HCT116 (cell line): ENCODE results near the gene LRRFIP1. TPM values are rescaled to one million over a fixed set of nuclear protein-coding genes. Genes with fewer than 3 reads are reported as not detected.

ENCODE experiments used
- ATAC-seq: fragments of 200-7000 bp; cut with Tn5 transposase; 2 replicates; pipeline ENCODE4 v1.9.1; 2020; ENCODE audit warnings: mild to moderate bottlenecking, moderate library complexity
- BruUV-seq: library from RNA; stranded (reverse); fragments of 400-500 nt; replicated peaks from 2 replicates; lab custom pipeline; 2021; lab: Mats Ljungman, UMichigan
- CTCF ChIA-PET: fragments of 300-600 bp; sonication (Branson Sonifier 250); formaldehyde crosslinking; loops from one replicate; lab custom pipeline; 2021; ENCODE audit warnings: antibody characterized with exemption; lab: Charles Lee
- POLR2A ChIA-PET: fragments of 300-600, 350-600 bp; sonication (Branson Sonifier 250); formaldehyde crosslinking; loops from one replicate; lab custom pipeline; 2021; ENCODE audit warnings: antibody characterized with exemption; lab: Charles Lee
- RAD21 ChIA-PET, 2 experiments: fragments of 300-600 bp; sonication (Branson Sonifier 250); formaldehyde crosslinking; loops; one replicate each; lab custom pipeline; 2023; ENCODE audit warnings: low total read pairs in 2 of 2; ENCODE audit not compliant: uncharacterized antibody in 2 of 2, unreplicated experiment in 2 of 2, low non-redundant PET in 1 of 2; lab: Charles Lee
- DNase-seq: peaks from one replicate; pipeline ENCODE4 v3.0.0-alpha.2; 2010; ENCODE audit warnings: low read depth, low spot score
- H2AFZ ChIP-seq: fragments of 200-600 bp; shearing (Covaris generic), sonication (generic); 2 replicates; pipeline ENCODE4 v1.6.1; 2017; ENCODE audit warnings: low read depth, mixed run types, mixed read lengths, antibody characterized with exemption, low read length; ENCODE audit not compliant: poor library complexity, severe bottlenecking
- H3K27ac ChIP-seq: 2 replicates; pipeline ENCODE4 v1.5.1; 2012; ENCODE audit warnings: low read depth, low read length
- H3K27me3 ChIP-seq: fragments of 200-600 bp; sonication (generic); 2 replicates; pipeline ENCODE4 v1.6.1; 2016; ENCODE audit warnings: mixed run types, low read length, mixed read lengths; ENCODE audit not compliant: insufficient read depth
- H3K36me3 ChIP-seq, 2 experiments: fragments of 200-500 bp in 1 of 2; fragments of 200-600 bp in 1 of 2; sonication (Bioruptor generic) in 1 of 2; sonication (generic) in 1 of 2; 2 replicates each; pipeline versions ENCODE4 v1.5.1 to v1.6.1; 2014 to 2016; ENCODE audit warnings: low read length in 2 of 2, inconsistent platforms in 1 of 2, mixed read lengths in 1 of 2, mixed run types in 1 of 2; ENCODE audit not compliant: insufficient read depth in 2 of 2, control insufficient read depth in 1 of 2
- H3K4me1 ChIP-seq, 2 experiments: fragments of 200-600 bp in 1 of 2; sonication (generic) in 1 of 2; 2 replicates each; pipeline versions ENCODE4 v1.5.1 to v1.6.1; 2012 to 2017; ENCODE audit warnings: low read length in 2 of 2, inconsistent platforms in 1 of 2, mild to moderate bottlenecking in 1 of 2, mixed read lengths in 1 of 2, mixed run types in 1 of 2, moderate library complexity in 1 of 2; ENCODE audit not compliant: insufficient read depth in 2 of 2, control insufficient read depth in 1 of 2
- H3K4me2 ChIP-seq: fragments of 200-600 bp; sonication (generic); 2 replicates; pipeline ENCODE4 v1.6.1; 2017; ENCODE audit warnings: mixed run types, low read length, mixed read lengths
- H3K4me3 ChIP-seq, 2 experiments: fragments of 200-600 bp in 1 of 2; sonication (generic) in 1 of 2; replicated peaks in 1 of 2; 2 replicates each; pipeline ENCODE4 v1.5.1; 2011 to 2016; ENCODE audit warnings: low read length in 2 of 2, control low read depth in 1 of 2, low read depth in 1 of 2, mild to moderate bottlenecking in 1 of 2, mixed read lengths in 1 of 2, mixed run types in 1 of 2
- H3K79me2 ChIP-seq: fragments of 200-600 bp; sonication (generic); 2 replicates; pipeline ENCODE4 v1.6.1; 2017; ENCODE audit warnings: mild to moderate bottlenecking, mixed run types, low read length, moderate library complexity, mixed read lengths; ENCODE audit not compliant: insufficient read depth
- H3K9ac ChIP-seq: fragments of 200-600 bp; sonication (generic); 2 replicates; pipeline ENCODE4 v1.6.1; 2016; ENCODE audit warnings: low read length, mixed read lengths
- H3K9me2 ChIP-seq: fragments of 200-600 bp; sonication (generic), shearing (Covaris generic); 2 replicates; pipeline ENCODE4 v1.6.1; 2017; ENCODE audit warnings: mixed run types, mild to moderate bottlenecking, moderate library complexity; ENCODE audit not compliant: insufficient read depth
- H3K9me3 ChIP-seq, 2 experiments: fragments of 200-500 bp in 1 of 2; fragments of 200-600 bp in 1 of 2; sonication (Bioruptor generic) in 1 of 2; sonication (generic) in 1 of 2; 2 replicates each; pipeline ENCODE4 v1.6.1; 2014 to 2017; ENCODE audit warnings: low read length in 2 of 2, mixed read lengths in 2 of 2, inconsistent platforms in 1 of 2, low read depth in 1 of 2, mild to moderate bottlenecking in 1 of 2, mixed run types in 1 of 2, moderate library complexity in 1 of 2; ENCODE audit not compliant: control insufficient read depth in 1 of 2, insufficient read depth in 1 of 2
- H4K20me1 ChIP-seq: fragments of 200-600 bp; sonication (generic), shearing (Covaris generic); 2 replicates; pipeline ENCODE4 v1.6.1; 2017; ENCODE audit warnings: mixed run types, mild to moderate bottlenecking, moderate library complexity; ENCODE audit not compliant: insufficient read depth
- ATF3 ChIP-seq: IDR thresholded peaks from 2 replicates; pipeline ENCODE4 v1.6.1; 2012
- CBX3 ChIP-seq: IDR thresholded peaks from 2 replicates; pipeline ENCODE4 v1.6.1; 2012; ENCODE audit warnings: low read depth
- EGR1 ChIP-seq: IDR thresholded peaks from 2 replicates; pipeline ENCODE4 v1.6.1; 2012; ENCODE audit warnings: low read depth
- ELF1 ChIP-seq: IDR thresholded peaks from 2 replicates; pipeline ENCODE4 v1.6.1; 2012; ENCODE audit warnings: low read depth, borderline replicate concordance
- EZH2 ChIP-seq: fragments of 200-600 bp; sonication (generic); IDR thresholded peaks from 2 replicates; pipeline ENCODE4 v1.6.1; 2017; ENCODE audit warnings: antibody characterized with exemption, mixed run types
- EZH2phosphoT487 ChIP-seq: fragments of 200-600 bp; IDR thresholded peaks from 2 replicates; pipeline ENCODE4 v1.6.1; 2018; ENCODE audit warnings: antibody characterized with exemption, borderline replicate concordance
- FOSL1 ChIP-seq: IDR thresholded peaks from 2 replicates; pipeline ENCODE4 v1.6.1; 2012; ENCODE audit warnings: low read depth
- POLR2A ChIP-seq: IDR thresholded peaks from 2 replicates; pipeline ENCODE4 v1.7.0; 2011; ENCODE audit warnings: borderline replicate concordance; ENCODE audit not compliant: insufficient read depth, insufficient read length; ENCODE audit errors: extremely low read depth
- POLR2AphosphoS5 ChIP-seq: IDR thresholded peaks from 2 replicates; pipeline ENCODE4 v1.6.1; 2011; ENCODE audit warnings: mild to moderate bottlenecking, low read depth, low read length, moderate library complexity
- RAD21 ChIP-seq: IDR thresholded peaks from 2 replicates; pipeline ENCODE4 v1.6.1; 2012; ENCODE audit warnings: low read depth, mild to moderate bottlenecking
- SP1 ChIP-seq: IDR thresholded peaks from 2 replicates; pipeline ENCODE4 v1.6.1; 2012; ENCODE audit warnings: low read depth
- TCF7L2 ChIP-seq: IDR thresholded peaks from 2 replicates; pipeline ENCODE4 v1.7.0; 2011; ENCODE audit warnings: borderline replicate concordance, inconsistent platforms; ENCODE audit not compliant: insufficient read depth, insufficient read length; ENCODE audit errors: extremely low read depth
- YY1 ChIP-seq: IDR thresholded peaks from 2 replicates; pipeline ENCODE4 v1.6.1; 2011; ENCODE audit warnings: low read length, low read depth, moderate library complexity, mild to moderate bottlenecking; ENCODE audit not compliant: insufficient replicate concordance; ENCODE audit errors: extremely low read depth
- ZFX ChIP-seq: fragments of 450-650 bp; IDR thresholded peaks from 2 replicates; pipeline ENCODE4 v1.6.1; 2017
- ZNF274 ChIP-seq: fragments of 200-500 bp; sonication (Bioruptor generic); IDR thresholded peaks from 2 replicates; pipeline ENCODE4 v1.6.1; 2014; ENCODE audit warnings: mild to moderate bottlenecking, low read depth, low read length, inconsistent platforms
- intact Hi-C: fragments of 100-400 bp; cut with micrococcal nuclease; formaldehyde crosslinking; loops from 2 replicates; pipeline ENCODE4 v1.10.0; 2022
- total RNA-seq: library from RNA; stranded (reverse); gene quantifications from one replicate; pipeline ENCODE4 v1.2.1, GENCODE V29; 2021; ENCODE audit not compliant: unreplicated experiment
- TF ChIP-seq, protein P1 (sequence below): IDR thresholded peaks from 2 replicates; pipeline ENCODE4 v1.6.1; 2012
- TF ChIP-seq, protein P2 (sequence below), 3 experiments: fragments of 200-600 bp in 1 of 3; sonication (generic) in 1 of 3; IDR thresholded peaks in 2 of 3; conservative IDR thresholded peaks in 1 of 3; 2 replicates each; pipeline ENCODE4 v1.5.1; 2012 to 2017; ENCODE audit warnings: low read depth in 2 of 3, low read length in 2 of 3, antibody characterized with exemption in 1 of 3, borderline replicate concordance in 1 of 3, control low read depth in 1 of 3, mild to moderate bottlenecking in 1 of 3, mixed read lengths in 1 of 3, mixed run types in 1 of 3, moderate library complexity in 1 of 3; ENCODE audit not compliant: insufficient read depth in 1 of 3

Gene LRRFIP1
- total RNA-seq, 1 experiment from 2014 or later: 76.9 TPM

DNA sequence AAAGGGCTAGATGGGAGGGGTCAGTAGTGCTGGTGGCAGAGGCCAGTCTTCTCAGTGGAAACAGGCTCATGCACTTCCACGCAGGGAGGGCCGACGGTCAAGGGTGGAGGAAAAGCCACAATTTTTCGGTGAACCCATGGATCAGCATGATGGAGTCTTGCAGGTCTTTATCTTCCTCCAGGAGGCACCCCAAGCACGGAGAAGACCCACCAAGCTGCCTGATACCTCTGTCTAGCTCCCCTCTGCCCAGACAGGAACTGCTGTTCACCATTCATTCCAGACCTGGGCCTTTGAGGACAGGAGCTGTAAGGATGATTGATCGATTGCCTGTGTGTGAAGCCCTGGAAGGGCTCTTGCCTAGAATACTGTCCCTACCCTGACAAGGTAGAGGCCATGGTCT, 2.8 kb upstream of the LRRFIP1 start:
- H2AFZ ChIP-seq: no peak overlapping the region
- BruUV-seq: no TSS peak
- H3K9ac ChIP-seq: no peak overlapping the region
- H3K27me3 ChIP-seq: no peaks in the 10 kb centered on the region
- no peak overlapping the region for H3K4me2 ChIP-seq
- no peaks in the 10 kb centered on the region for H3K4me1 ChIP-seq
- ChIA-PET CTCF (no interaction called here), RAD21 (no interaction called here), POLR2A (no interaction called here)
- H4K20me1 ChIP-seq: no peaks in the 10 kb centered on the region
- H3K9me2 ChIP-seq: no peaks in the 10 kb centered on the region
- TF ChIP-seq EZH2: no peak
- 0 out of 2 replicates have a peak, but pooled peaks have one; percentile 12 for TF ChIP-seq RAD21
- no peak for ATAC-seq
- intact Hi-C loops: no loop called here
- H3K9me3 ChIP-seq: no peaks in the 10 kb centered on the region
- H3K27ac ChIP-seq: no peak overlapping the region
- no peak for DNase-seq
- no peak overlapping the region for H3K4me3 ChIP-seq
- no peaks in the 10 kb centered on the region for H3K79me2 ChIP-seq
- no peaks in the 10 kb centered on the region for H3K36me3 ChIP-seq

DNA sequence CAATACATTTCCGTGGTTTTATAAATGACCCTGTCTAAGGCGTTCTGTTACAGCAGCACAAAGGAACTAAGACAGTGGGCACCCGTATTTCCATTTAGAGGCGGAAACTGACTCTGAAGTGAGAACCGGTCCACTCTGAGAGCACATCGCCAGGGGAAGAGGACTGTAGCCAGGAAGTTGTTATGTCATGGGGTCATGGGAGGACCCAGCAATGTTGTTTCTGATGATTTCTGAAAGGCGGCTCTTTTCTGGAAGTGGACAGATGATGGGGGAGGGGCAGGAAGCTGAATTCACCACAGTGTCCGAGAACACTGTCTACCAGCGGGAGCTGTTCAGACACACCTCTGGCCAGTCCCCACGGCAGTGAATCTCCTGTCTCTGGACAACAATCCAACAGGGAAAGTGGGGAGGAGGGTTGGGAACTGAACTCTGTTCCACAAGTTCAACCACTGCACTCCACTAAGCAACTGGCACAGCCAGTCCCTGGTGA, 2.1 kb upstream of the LRRFIP1 start:
- Histone ChIP-seq H3K9ac (no peak overlapping the region), H3K4me2 (no peak overlapping the region), H3K36me3 (no peaks in the 10 kb centered on the region), H3K4me1 (no peaks in the 10 kb centered on the region), H3K79me2 (no peaks in the 10 kb centered on the region), H3K9me2 (no peaks in the 10 kb centered on the region), H3K9me3 (no peaks in the 10 kb centered on the region), H3K27me3 (no peaks in the 10 kb centered on the region), H4K20me1 (no peaks in the 10 kb centered on the region), H3K4me3 (no peak overlapping the region), H3K27ac (no peak overlapping the region), H2AFZ (no peak overlapping the region)
- no peak for ATAC-seq
- ChIA-PET POLR2A (no interaction called here), RAD21 (no interaction called here), CTCF (no interaction called here)
- intact Hi-C loops: no loop called here
- TF ChIP-seq, protein P1, sequence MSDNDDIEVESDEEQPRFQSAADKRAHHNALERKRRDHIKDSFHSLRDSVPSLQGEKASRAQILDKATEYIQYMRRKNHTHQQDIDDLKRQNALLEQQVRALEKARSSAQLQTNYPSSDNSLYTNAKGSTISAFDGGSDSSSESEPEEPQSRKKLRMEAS: no peak
- TF ChIP-seq ATF3: no peak
- TF ChIP-seq CBX3: no peak
- TF ChIP-seq EGR1: no peak
- no peak for TF ChIP-seq YY1
- TF ChIP-seq EZH2: no peak
- no peak for TF ChIP-seq POLR2A
- no peak for TF ChIP-seq ZNF274
- no peak for TF ChIP-seq TCF7L2
- TF ChIP-seq RAD21: no peak
- no peak for TF ChIP-seq ELF1
- no peak for TF ChIP-seq ZFX
- no peak for TF ChIP-seq POLR2AphosphoS5
- TF ChIP-seq, protein P2, sequence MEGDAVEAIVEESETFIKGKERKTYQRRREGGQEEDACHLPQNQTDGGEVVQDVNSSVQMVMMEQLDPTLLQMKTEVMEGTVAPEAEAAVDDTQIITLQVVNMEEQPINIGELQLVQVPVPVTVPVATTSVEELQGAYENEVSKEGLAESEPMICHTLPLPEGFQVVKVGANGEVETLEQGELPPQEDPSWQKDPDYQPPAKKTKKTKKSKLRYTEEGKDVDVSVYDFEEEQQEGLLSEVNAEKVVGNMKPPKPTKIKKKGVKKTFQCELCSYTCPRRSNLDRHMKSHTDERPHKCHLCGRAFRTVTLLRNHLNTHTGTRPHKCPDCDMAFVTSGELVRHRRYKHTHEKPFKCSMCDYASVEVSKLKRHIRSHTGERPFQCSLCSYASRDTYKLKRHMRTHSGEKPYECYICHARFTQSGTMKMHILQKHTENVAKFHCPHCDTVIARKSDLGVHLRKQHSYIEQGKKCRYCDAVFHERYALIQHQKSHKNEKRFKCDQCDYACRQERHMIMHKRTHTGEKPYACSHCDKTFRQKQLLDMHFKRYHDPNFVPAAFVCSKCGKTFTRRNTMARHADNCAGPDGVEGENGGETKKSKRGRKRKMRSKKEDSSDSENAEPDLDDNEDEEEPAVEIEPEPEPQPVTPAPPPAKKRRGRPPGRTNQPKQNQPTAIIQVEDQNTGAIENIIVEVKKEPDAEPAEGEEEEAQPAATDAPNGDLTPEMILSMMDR (IDR thresholded peaks at IDR 0.05 in 2 of 3, conservative IDR thresholded peaks at IDR 0.05 in 1 of 3; ENCODE audit: borderline replicate concordance in 1 of 3, insufficient read depth in 1 of 3, low read depth in 2 of 3, low read length in 2 of 3): no peak
- no peak for TF ChIP-seq EZH2phosphoT487
- TF ChIP-seq FOSL1: no peak
- TF ChIP-seq SP1: no peak
- DNase-seq: no peak
- no TSS peak for BruUV-seq
